Measurements from ENCODE around the gene SLC10A3.

- TF ChIP-seq CTCF (conservative IDR thresholded peaks at IDR 0.05) (no peak), EZH2 (IDR thresholded peaks at IDR 0.05; ENCODE audit: low read depth) (no peak)
These were observed 21.3 kb upstream of the SLC10A3 start for GRCh38 chrX:154511761-154512160.
